GM23338 (cell line): ENCODE data around the gene SHB. TPM values are rescaled to one million over a fixed set of nuclear protein-coding genes. Genes with fewer than 3 reads are reported as not detected.

Experiments used
- ATAC-seq: fragments of 200-7000 bp; cut with Tn5 transposase; 3 replicates; pipeline ENCODE4 v1.9.1; 2020
- DNase-seq: peaks from one replicate; pipeline ENCODE4 v3.0.0-alpha.2; 2015; ENCODE audit warnings: low spot score
- H2AFZ ChIP-seq: fragments of 200-600 bp; sonication (generic); 2 replicates; pipeline ENCODE4 v1.8.0; 2016; ENCODE audit warnings: antibody characterized with exemption, mild to moderate bottlenecking, moderate library complexity
- H3F3A ChIP-seq: fragments of 200-600 bp; sonication (generic); replicated peaks from 2 replicates; pipeline ENCODE4 v1.8.0; 2017; ENCODE audit warnings: antibody characterized with exemption, mixed run types, low read depth
- H3K27ac ChIP-seq: fragments of 200-600 bp; sonication (generic); 2 replicates; pipeline ENCODE4 v1.6.1; 2016; ENCODE audit warnings: low read depth
- H3K27me3 ChIP-seq: fragments of 200-600 bp; sonication (generic); 2 replicates; pipeline ENCODE4 v1.8.0; 2016; ENCODE audit warnings: mild to moderate bottlenecking, mixed run types, moderate library complexity; ENCODE audit not compliant: insufficient read depth
- H3K36me3 ChIP-seq: fragments of 200-600 bp; sonication (generic); 2 replicates; pipeline ENCODE4 v1.8.0; 2016; ENCODE audit warnings: mild to moderate bottlenecking; ENCODE audit not compliant: insufficient read depth
- H3K4me1 ChIP-seq: fragments of 200-600 bp; sonication (generic); 2 replicates; pipeline ENCODE4 v1.8.0; 2016; ENCODE audit warnings: mild to moderate bottlenecking, moderate library complexity; ENCODE audit not compliant: insufficient read depth
- H3K4me2 ChIP-seq: fragments of 200-600 bp; sonication (generic); 2 replicates; pipeline ENCODE4 v1.7.1; 2017; ENCODE audit warnings: mixed run types
- H3K4me3 ChIP-seq: fragments of 200-600 bp; sonication (generic); 2 replicates; pipeline ENCODE4 v1.6.1; 2016; ENCODE audit warnings: mixed run types
- H3K79me2 ChIP-seq: fragments of 200-600 bp; sonication (generic); replicated peaks from 2 replicates; pipeline ENCODE4 v1.8.0; 2017; ENCODE audit warnings: mild to moderate bottlenecking; ENCODE audit not compliant: insufficient read depth
- H3K9me2 ChIP-seq: fragments of 200-600 bp; sonication (generic); 2 replicates; pipeline ENCODE4 v1.8.0; 2017; ENCODE audit not compliant: insufficient read depth
- H4K20me1 ChIP-seq: fragments of 200-600 bp; sonication (generic); replicated peaks from 2 replicates; pipeline ENCODE4 v1.8.0; 2017; ENCODE audit warnings: mild to moderate bottlenecking; ENCODE audit not compliant: insufficient read depth
- H3K27ac Mint-ChIP-seq: 2 replicates; pipeline ENCODE4 v1.8.0; 2020; ENCODE audit warnings: inconsistent platforms, mild to moderate bottlenecking, moderate library complexity, mixed read lengths
- H3K27me3 Mint-ChIP-seq: 3 replicates; pipeline ENCODE4 v1.8.0; 2022; ENCODE audit warnings: low read depth, mild to moderate bottlenecking, moderate library complexity, mixed read lengths, inconsistent platforms; ENCODE audit not compliant: insufficient read depth, poor library complexity
- H3K36me3 Mint-ChIP-seq: 3 replicates; pipeline ENCODE4 v1.8.0; 2021; ENCODE audit warnings: low read depth, mild to moderate bottlenecking, inconsistent platforms, moderate library complexity, mixed read lengths
- H3K4me1 Mint-ChIP-seq: 3 replicates; pipeline ENCODE4 v1.8.0; 2020; ENCODE audit warnings: mild to moderate bottlenecking, inconsistent platforms, mixed read lengths
- H3K4me3 Mint-ChIP-seq: 3 replicates; pipeline ENCODE4 v1.8.0; 2021; ENCODE audit warnings: moderate library complexity, mild to moderate bottlenecking, inconsistent platforms, mixed read lengths
- H3K9me3 Mint-ChIP-seq: 3 replicates; pipeline ENCODE4 v1.8.0; 2020; ENCODE audit warnings: moderate library complexity, mild to moderate bottlenecking, inconsistent platforms, mixed read lengths
- CREB1 ChIP-seq: fragments of 250-450 bp; sonication (Bioruptor Pico); IDR thresholded peaks from 2 replicates; pipeline ENCODE4 v1.5.0; 2020; ENCODE audit warnings: low read depth, mild to moderate bottlenecking, moderate library complexity
- EZH2 ChIP-seq: fragments of 200-600 bp; sonication (generic); IDR thresholded peaks from one replicate; pipeline ENCODE4 v1.8.0; 2017; ENCODE audit warnings: antibody characterized with exemption, mild to moderate bottlenecking, low read depth; ENCODE audit not compliant: unreplicated experiment
- JUNB ChIP-seq: IDR thresholded peaks from one replicate; pipeline ENCODE4 v1.6.1; 2016; ENCODE audit warnings: antibody characterized with exemption; ENCODE audit not compliant: unreplicated experiment
- NANOG ChIP-seq: IDR thresholded peaks from 2 replicates; pipeline ENCODE4 v1.6.1; 2016; ENCODE audit warnings: antibody characterized with exemption, borderline replicate concordance
- POLR2AphosphoS5 ChIP-seq: IDR thresholded peaks from 2 replicates; pipeline ENCODE4 v1.6.1; 2016; ENCODE audit warnings: antibody characterized with exemption, low read depth
- ZNF114 ChIP-seq: fragments of 250-450 bp; sonication (Bioruptor Pico); IDR thresholded peaks from 2 replicates; pipeline ENCODE4 v1.5.0; 2020; ENCODE audit warnings: mild to moderate bottlenecking, moderate library complexity
- ZNF331 ChIP-seq: fragments of 250-450 bp; sonication (Bioruptor Pico); IDR thresholded peaks from 2 replicates; pipeline ENCODE4 v1.5.0; 2020; ENCODE audit warnings: low read depth, mild to moderate bottlenecking, moderate library complexity
- polyA plus RNA-seq: library from polyadenylated mRNA; unstranded; fragments of >200 nt; fragmentation: Nextera tagmentation; extraction: Ambion mirVana; gene quantifications from 2 replicates; pipeline ENCODE4 v1.2.1, GENCODE V29; 2016
- total RNA-seq: library from RNA; depleted of rRNA; stranded (reverse); fragments of >200 nt; shearing (Covaris generic); gene quantifications from 2 replicates; pipeline ENCODE4 v1.2.3, GENCODE V29; 2014
- TF ChIP-seq, protein P1 (sequence below), 2 experiments: fragments of 200-600 bp in 1 of 2; sonication (generic) in 1 of 2; conservative IDR thresholded peaks; 2 replicates each; pipeline versions ENCODE4 v1.5.1 to v1.6.1; 2016 to 2017; ENCODE audit warnings: antibody characterized with exemption in 2 of 2, low read depth in 2 of 2, mild to moderate bottlenecking in 2 of 2, moderate library complexity in 1 of 2
- TF ChIP-seq, protein P2 (sequence below): IDR thresholded peaks from one replicate; pipeline ENCODE4 v1.6.1; 2018; ENCODE audit warnings: antibody characterized with exemption; ENCODE audit not compliant: unreplicated experiment
- TF ChIP-seq, protein P3 (sequence below): fragments of 250-450 bp; sonication (Bioruptor Pico); IDR thresholded peaks from 2 replicates; pipeline ENCODE4 v1.5.0; 2020; ENCODE audit warnings: mild to moderate bottlenecking, moderate library complexity

SHB gene
- total and polyA plus RNA-seq, 2 experiments from 2014 or later = 1.5 to 14.0 TPM

DNA sequence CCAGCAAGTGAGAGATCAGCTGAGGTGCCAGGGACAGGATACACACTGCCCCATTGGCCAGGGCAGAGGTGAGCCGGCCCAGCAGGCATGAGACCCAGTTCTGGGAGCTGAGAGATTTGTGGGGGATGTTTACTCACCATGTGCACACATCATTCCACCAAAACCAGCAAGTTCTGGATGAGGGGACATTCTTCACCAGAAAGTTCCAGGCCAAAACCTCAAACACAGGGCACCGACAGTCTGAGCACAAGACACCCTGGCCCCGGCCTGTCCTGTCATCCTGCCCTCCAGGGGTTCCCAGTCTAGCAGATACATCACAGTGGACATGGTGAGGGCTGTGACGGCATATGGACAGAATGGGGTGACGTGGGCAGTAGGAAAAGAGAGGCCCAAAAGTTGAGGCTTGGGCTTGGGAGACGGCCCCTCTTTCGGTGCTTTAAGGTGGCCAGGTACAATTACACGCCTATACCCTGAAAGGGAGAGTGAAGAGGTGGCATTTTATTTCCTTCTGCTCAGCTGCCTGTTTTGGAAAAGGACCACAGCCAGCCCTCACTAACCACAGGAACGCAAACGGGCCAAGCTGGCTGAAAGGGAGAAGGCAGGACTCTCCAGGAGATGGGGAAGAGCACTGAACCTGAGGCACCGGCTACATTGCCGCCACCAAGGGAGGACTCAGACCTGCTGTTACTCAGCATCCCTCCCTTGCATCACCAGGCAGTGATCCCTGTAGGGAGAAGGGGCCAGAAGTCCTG, 64.0 kb downstream of the SHB start:
- Histone ChIP-seq H3K27me3 (no peaks in the 10 kb centered on the region), H3K9me2 (no peaks in the 10 kb centered on the region), H4K20me1 (no peaks in the 10 kb centered on the region), H3K4me2 (no peak overlapping the region), H3K36me3 (no peaks in the 10 kb centered on the region), H3K27ac (no peak overlapping the region), H2AFZ (no peak overlapping the region), H3K4me1 (peaks cover 23% of the 10 kb centered on the region), H3K4me3 (no peak overlapping the region), H3K79me2 (0 out of 2 replicates have a peak, but pooled peaks cover 4% of the 10 kb centered on the region), H3F3A (no peaks in the 10 kb centered on the region)
- TF ChIP-seq, protein P1, sequence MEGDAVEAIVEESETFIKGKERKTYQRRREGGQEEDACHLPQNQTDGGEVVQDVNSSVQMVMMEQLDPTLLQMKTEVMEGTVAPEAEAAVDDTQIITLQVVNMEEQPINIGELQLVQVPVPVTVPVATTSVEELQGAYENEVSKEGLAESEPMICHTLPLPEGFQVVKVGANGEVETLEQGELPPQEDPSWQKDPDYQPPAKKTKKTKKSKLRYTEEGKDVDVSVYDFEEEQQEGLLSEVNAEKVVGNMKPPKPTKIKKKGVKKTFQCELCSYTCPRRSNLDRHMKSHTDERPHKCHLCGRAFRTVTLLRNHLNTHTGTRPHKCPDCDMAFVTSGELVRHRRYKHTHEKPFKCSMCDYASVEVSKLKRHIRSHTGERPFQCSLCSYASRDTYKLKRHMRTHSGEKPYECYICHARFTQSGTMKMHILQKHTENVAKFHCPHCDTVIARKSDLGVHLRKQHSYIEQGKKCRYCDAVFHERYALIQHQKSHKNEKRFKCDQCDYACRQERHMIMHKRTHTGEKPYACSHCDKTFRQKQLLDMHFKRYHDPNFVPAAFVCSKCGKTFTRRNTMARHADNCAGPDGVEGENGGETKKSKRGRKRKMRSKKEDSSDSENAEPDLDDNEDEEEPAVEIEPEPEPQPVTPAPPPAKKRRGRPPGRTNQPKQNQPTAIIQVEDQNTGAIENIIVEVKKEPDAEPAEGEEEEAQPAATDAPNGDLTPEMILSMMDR (conservative IDR thresholded peaks at IDR 0.05; ENCODE audit: low read depth in 2 of 2) = no peak
- TF ChIP-seq CREB1 (no peak), JUNB (no peak), ZNF331 (CRISPR knock-in tag) (no peak), POLR2AphosphoS5 (no peak), EZH2 (no peak), ZNF114 (CRISPR knock-in tag) (no peak), NANOG (no peak)
- TF ChIP-seq, protein P2, sequence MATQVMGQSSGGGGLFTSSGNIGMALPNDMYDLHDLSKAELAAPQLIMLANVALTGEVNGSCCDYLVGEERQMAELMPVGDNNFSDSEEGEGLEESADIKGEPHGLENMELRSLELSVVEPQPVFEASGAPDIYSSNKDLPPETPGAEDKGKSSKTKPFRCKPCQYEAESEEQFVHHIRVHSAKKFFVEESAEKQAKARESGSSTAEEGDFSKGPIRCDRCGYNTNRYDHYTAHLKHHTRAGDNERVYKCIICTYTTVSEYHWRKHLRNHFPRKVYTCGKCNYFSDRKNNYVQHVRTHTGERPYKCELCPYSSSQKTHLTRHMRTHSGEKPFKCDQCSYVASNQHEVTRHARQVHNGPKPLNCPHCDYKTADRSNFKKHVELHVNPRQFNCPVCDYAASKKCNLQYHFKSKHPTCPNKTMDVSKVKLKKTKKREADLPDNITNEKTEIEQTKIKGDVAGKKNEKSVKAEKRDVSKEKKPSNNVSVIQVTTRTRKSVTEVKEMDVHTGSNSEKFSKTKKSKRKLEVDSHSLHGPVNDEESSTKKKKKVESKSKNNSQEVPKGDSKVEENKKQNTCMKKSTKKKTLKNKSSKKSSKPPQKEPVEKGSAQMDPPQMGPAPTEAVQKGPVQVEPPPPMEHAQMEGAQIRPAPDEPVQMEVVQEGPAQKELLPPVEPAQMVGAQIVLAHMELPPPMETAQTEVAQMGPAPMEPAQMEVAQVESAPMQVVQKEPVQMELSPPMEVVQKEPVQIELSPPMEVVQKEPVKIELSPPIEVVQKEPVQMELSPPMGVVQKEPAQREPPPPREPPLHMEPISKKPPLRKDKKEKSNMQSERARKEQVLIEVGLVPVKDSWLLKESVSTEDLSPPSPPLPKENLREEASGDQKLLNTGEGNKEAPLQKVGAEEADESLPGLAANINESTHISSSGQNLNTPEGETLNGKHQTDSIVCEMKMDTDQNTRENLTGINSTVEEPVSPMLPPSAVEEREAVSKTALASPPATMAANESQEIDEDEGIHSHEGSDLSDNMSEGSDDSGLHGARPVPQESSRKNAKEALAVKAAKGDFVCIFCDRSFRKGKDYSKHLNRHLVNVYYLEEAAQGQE = no peak
- TF ChIP-seq, protein P3, sequence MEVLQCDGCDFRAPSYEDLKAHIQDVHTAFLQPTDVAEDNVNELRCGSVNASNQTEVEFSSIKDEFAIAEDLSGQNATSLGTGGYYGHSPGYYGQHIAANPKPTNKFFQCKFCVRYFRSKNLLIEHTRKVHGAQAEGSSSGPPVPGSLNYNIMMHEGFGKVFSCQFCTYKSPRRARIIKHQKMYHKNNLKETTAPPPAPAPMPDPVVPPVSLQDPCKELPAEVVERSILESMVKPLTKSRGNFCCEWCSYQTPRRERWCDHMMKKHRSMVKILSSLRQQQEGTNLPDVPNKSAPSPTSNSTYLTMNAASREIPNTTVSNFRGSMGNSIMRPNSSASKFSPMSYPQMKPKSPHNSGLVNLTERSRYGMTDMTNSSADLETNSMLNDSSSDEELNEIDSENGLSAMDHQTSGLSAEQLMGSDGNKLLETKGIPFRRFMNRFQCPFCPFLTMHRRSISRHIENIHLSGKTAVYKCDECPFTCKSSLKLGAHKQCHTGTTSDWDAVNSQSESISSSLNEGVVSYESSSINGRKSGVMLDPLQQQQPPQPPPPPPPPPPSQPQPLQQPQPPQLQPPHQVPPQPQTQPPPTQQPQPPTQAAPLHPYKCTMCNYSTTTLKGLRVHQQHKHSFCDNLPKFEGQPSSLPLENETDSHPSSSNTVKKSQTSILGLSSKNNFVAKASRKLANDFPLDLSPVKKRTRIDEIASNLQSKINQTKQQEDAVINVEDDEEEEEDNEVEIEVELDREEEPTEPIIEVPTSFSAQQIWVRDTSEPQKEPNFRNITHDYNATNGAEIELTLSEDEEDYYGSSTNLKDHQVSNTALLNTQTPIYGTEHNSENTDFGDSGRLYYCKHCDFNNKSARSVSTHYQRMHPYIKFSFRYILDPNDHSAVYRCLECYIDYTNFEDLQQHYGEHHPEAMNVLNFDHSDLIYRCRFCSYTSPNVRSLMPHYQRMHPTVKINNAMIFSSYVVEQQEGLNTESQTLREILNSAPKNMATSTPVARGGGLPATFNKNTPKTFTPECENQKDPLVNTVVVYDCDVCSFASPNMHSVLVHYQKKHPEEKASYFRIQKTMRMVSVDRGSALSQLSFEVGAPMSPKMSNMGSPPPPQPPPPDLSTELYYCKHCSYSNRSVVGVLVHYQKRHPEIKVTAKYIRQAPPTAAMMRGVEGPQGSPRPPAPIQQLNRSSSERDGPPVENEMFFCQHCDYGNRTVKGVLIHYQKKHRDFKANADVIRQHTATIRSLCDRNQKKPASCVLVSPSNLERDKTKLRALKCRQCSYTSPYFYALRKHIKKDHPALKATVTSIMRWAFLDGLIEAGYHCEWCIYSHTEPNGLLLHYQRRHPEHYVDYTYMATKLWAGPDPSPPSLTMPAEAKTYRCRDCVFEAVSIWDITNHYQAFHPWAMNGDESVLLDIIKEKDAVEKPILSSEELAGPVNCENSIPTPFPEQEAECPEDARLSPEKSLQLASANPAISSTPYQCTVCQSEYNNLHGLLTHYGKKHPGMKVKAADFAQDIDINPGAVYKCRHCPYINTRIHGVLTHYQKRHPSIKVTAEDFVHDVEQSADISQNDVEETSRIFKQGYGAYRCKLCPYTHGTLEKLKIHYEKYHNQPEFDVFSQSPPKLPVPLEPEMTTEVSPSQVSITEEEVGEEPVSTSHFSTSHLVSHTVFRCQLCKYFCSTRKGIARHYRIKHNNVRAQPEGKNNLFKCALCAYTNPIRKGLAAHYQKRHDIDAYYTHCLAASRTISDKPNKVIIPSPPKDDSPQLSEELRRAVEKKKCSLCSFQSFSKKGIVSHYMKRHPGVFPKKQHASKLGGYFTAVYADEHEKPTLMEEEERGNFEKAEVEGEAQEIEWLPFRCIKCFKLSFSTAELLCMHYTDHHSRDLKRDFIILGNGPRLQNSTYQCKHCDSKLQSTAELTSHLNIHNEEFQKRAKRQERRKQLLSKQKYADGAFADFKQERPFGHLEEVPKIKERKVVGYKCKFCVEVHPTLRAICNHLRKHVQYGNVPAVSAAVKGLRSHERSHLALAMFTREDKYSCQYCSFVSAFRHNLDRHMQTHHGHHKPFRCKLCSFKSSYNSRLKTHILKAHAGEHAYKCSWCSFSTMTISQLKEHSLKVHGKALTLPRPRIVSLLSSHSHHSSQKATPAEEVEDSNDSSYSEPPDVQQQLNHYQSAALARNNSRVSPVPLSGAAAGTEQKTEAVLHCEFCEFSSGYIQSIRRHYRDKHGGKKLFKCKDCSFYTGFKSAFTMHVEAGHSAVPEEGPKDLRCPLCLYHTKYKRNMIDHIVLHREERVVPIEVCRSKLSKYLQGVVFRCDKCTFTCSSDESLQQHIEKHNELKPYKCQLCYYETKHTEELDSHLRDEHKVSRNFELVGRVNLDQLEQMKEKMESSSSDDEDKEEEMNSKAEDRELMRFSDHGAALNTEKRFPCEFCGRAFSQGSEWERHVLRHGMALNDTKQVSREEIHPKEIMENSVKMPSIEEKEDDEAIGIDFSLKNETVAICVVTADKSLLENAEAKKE = no peak
- H3K4me1 Mint-ChIP-seq = peaks cover 39% of the 10 kb centered on the region
- H3K4me3 Mint-ChIP-seq = no peak overlapping the region
- DNase-seq (no peak), ATAC-seq (no peak)
- no peaks in the 10 kb centered on the region; the same call in 2 of the 3 replicates for H3K36me3 Mint-ChIP-seq
- H3K27ac Mint-ChIP-seq = no peak overlapping the region
- H3K9me3 Mint-ChIP-seq = no peaks in the 10 kb centered on the region
- H3K27me3 Mint-ChIP-seq = peaks cover 11% of the 10 kb centered on the region
